HUDEP-2 (cell line): ENCODE data around the gene DOCK9.

Experiments used
- DNase-seq, 76 experiments: peaks; one replicate each; lab custom pipeline; 2025; ENCODE audit not compliant: unreplicated experiment in 76 of 76; lab: John Stamatoyannopoulos, UW

The DOCK9 gene

DNA sequence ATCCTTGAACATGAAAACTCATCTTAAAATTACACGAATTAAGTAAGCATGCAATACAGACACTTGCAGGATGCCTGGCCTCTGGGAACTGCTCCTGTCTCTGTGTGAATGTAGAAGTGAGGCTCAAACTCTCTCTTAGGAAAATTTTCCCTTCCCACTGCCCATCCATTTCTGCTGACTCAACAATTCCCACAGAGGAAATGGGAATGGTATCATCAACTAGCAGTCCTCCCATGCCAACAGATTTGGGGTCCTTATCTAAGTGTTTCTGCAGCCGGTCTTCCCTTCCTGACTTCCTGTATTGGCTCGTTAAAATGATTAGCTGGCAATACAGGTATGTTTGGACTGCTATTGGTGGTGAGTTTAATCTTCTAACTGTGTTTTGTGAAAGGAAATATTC, 85.8 kb downstream of the DOCK9 start:
- DNase-seq = no peak

DNA sequence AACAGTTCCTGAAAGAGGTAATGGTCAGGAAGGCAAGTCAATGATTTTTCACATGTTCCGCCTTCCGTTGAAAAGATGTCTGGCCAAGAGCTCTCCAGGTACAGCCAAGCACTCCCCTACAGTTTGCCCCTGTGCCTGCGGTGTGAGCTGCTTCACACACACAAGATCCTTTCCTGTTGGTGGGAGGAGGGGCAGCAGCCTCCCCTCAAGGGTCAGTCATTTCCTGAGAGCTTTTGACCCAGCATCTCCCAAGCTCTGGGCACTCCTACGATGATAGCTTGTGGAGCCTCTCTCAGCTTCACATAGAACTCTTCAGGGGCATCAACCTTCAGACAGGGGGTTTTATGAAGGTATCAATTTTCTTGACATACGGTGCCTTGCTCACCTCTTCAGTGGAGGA, 86.9 kb downstream of the DOCK9 start:
- DNase-seq = no peak

DNA sequence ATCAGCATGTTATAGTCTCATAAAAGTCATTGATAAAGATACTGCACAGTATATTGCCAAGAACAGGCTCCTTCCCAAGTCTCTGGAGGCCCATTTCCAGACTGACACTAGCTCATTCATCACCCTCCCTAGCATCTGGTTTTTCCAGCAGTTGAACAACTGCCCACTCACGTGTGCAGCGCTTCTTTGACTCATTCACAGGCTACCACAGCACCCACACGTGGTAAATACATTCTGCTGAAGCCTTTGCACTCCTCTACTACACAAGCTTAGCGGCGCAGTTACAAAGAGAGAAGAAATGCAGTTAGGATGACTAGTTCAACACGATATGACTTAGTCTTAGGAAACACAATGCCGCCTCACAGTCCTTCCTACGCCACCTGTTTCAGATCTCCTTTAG, 87.7 kb downstream of the DOCK9 start:
- DNase-seq = no peak

- DNase-seq = no peak
These were observed 88.3 kb downstream of the DOCK9 start for GRCh38 chr13:98889419-98890085.

DNA sequence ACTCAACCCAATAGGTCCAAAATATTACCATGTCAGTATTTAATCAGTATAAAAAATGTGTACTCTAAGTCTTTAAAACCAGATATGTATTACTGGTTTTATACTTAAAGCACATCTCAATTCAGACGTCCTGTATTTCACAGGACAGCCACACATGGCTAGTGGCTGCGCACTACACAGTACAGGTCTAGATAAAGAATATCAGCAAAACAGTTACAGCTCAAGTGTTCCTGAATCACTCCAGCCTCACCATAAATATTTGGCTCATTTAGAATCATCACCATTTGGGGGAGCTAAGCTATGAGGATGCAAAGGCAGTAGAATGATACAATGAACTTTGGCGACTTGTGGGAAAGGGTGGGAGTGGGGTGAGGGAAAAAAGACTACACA, 89.0 kb downstream of the DOCK9 start:
- no peak for DNase-seq

GRCh38 chr13:98888222-98888889, 89.5 kb downstream of the DOCK9 start:
- DNase-seq = no peak

GRCh38 chr13:98886587-98887230, 91.2 kb downstream of the DOCK9 start:
- no peak for DNase-seq

DNA sequence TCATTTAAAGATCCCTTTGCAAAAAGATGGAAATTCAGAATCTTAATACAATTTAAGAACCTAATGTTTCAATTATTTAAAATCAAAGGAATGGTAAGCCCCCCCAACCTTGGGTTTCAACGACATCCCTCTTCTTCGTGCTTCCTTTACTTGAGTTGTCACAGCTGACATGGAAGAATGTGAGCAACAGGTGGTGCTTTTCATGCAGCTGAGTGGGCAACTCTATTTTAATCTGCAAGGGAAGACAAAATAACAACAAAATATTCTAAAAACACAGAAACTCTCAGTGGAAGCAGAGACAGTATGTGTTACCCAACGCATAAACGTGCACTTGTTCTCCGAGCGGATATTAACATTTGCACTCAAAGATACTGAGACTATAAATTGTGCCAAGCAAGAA, 92.3 kb downstream of the DOCK9 start:
- DNase-seq = no peak

- DNase-seq = no peak
These were observed 93.9 kb downstream of the DOCK9 start for GRCh38 chr13:98883998-98884397.

DNA sequence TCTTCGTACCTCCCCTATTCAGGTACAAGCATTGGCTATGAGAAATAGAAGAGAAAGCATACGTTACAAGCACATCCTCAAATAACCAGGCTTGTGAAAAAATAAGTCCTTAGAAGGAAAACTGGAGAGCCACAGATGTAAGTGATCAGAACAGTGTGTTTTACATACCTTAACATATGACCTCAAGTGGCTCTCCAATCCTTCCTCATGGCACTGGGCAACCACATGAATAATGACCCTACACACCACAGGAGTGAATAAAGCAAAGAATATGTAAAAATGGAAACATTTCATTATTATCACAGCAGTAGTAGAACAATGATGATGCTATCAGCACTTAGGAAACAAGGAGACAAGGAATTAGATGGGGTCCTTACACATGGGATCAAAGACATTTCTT, 96.5 kb downstream of the DOCK9 start:
- DNase-seq = no peak

- no peak for DNase-seq
These were observed 97.2 kb downstream of the DOCK9 start for GRCh38 chr13:98880677-98881076.

DNA sequence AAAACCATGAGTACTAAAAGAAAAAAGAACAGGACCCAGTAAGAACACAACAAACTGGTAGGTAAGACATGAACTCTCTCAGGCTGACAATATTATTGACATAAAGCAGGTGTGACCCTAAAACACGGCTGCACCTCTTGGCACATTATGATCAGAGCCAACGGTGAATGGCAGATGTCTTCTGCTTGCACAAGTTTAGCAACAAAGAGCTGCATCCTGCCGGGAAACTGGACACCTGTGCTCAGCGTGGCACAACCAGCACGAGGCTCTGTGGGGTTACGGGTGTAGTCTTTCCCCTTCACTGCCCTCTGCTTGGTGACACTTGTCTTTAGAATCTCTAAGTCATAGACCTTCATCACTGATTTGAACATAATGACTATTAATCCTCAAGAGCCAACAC, 97.9 kb downstream of the DOCK9 start:
- no peak for DNase-seq

DNA sequence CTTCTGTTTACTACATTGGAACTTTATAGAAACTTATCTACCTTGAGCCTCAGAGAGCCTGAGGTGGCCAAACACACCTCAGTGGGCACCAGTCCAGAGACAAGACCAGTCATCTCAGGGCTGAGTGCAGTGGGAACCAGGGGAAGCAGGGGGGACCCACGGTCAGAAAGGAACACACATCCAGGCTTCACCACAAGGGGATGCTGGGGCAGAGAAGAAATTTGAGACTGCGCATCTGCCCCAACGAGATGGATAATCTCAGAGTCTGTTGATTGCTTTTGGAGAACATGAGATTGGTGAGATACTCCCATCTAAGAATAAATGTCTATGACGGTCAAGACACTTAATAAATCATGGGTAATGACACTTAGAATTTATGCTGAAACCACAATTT, 98.7 kb downstream of the DOCK9 start:
- DNase-seq = no peak

GRCh38 chr13:98878486-98879126, 99.3 kb downstream of the DOCK9 start:
- DNase-seq = no peak

GRCh38 chr13:98877936-98878335, 99.9 kb downstream of the DOCK9 start:
- DNase-seq = no peak

- no peak for DNase-seq
These were observed 100.4 kb downstream of the DOCK9 start for GRCh38 chr13:98877466-98877865.

DNA sequence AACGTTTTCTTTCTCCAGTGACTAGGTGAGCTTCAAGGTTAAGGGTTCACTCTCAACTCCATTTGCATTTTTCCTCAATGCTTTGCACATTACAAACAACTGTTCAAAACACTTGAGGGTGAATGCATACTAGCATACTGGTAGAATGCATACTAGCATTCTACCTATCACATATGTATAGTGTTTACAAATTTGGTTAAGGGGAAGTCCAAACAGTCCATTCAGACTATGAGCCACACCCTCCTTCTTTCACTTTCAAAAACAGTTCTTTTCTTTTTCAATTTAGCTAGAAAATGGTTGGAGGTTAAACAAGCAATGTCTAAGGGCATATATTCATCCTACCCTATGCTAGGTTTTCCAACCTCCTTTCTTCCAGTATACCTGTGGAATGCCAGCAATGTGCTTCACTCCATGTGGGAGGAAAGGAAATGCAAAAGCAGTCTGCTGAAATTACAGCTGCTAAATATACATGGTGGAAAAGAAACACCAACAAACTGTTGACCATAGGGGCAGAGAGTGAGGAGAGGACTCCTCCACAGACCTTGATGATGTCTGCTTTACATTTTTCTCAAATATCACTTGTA, 102.6 kb downstream of the DOCK9 start:
- DNase-seq = no peak

- DNase-seq = no peak
These were observed 103.9 kb downstream of the DOCK9 start for GRCh38 chr13:98874029-98874397.

GRCh38 chr13:98873377-98874028, 104.4 kb downstream of the DOCK9 start:
- no peak for DNase-seq

DNA sequence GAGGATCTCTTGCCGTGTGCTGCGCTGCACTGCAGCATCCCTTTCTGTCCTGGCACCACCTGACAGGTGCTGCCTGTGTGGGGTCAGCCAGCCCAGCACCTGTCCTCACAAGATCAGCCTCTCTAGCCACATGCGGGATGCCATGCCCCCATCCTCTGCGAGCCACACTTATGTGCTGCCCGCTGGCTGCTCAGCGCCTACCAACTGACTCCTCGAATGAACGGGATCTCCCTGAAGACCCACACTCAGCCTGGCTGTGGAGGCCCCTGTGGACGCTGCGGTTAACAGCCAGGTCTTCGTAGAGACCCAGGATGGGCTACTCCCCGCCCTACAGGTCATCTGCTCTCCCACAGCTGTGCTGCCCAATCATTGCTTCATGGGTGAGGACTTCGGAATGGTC, 106.1 kb downstream of the DOCK9 start:
- DNase-seq = no peak
